T-helper 17 cell (primary cell): ENCODE data around the gene DCUN1D1. TPM values are rescaled to one million over a fixed set of nuclear protein-coding genes. Genes with fewer than 3 reads are reported as not detected.
"Not testable (repeated sequence)": the region's sequence is repeated elsewhere in the genome, so short reads cannot be mapped to it uniquely, and the experiment has no call there.

Experiments
- ATAC-seq: fragments of 150-1000 bp; cut with Tn5 transposase; 2 replicates; pipeline ENCODE4 v1.10.0; 2021; ENCODE audit warnings: mild to moderate bottlenecking, moderate library complexity
- DNase-seq, 3 donors: peaks; one replicate each; pipeline versions ENCODE4 v3.0.0 to v3.0.0-alpha.2; 2020 to 2021
- H3K9me3 ChIP-seq: one replicate; pipeline ENCODE4 v1.7.0; 2013; ENCODE audit warnings: low read length, mild to moderate bottlenecking; ENCODE audit not compliant: control insufficient read depth, poor library complexity, severe bottlenecking
- H3K27ac Mint-ChIP-seq: one replicate; pipeline ENCODE4 v1.8.0; 2022; ENCODE audit warnings: mild to moderate bottlenecking, moderate library complexity, mixed read lengths
- H3K27me3 Mint-ChIP-seq: one replicate; pipeline ENCODE4 v1.8.0; 2022; ENCODE audit warnings: mixed read lengths
- H3K36me3 Mint-ChIP-seq: one replicate; pipeline ENCODE4 v1.8.0; 2022; ENCODE audit warnings: low read depth, mixed read lengths
- H3K4me1 Mint-ChIP-seq: one replicate; pipeline ENCODE4 v1.8.0; 2022; ENCODE audit warnings: mild to moderate bottlenecking, mixed read lengths
- H3K4me3 Mint-ChIP-seq: one replicate; pipeline ENCODE4 v1.8.0; 2022; ENCODE audit warnings: mild to moderate bottlenecking, moderate library complexity, mixed read lengths
- total RNA-seq, 4 donors: library from RNA in 2 of 4; stranded (reverse) in 2 of 4; gene quantifications; one replicate each; pipeline ENCODE4 v1.2.3 and lab custom pipeline; 2022 to 2026

Gene DCUN1D1
- total RNA-seq, 2 donors from 2014 or later, result 32.7 to 51.5 TPM

GRCh38 chr3:182993486-182994201 is 13.3 kb upstream of the DCUN1D1 start:
- not testable (repeated sequence) for H3K36me3 Mint-ChIP-seq, H3K27ac Mint-ChIP-seq, H3K9me3 ChIP-seq, H3K4me1 Mint-ChIP-seq, H3K4me3 Mint-ChIP-seq, DNase-seq, H3K27me3 Mint-ChIP-seq, ATAC-seq

DNA sequence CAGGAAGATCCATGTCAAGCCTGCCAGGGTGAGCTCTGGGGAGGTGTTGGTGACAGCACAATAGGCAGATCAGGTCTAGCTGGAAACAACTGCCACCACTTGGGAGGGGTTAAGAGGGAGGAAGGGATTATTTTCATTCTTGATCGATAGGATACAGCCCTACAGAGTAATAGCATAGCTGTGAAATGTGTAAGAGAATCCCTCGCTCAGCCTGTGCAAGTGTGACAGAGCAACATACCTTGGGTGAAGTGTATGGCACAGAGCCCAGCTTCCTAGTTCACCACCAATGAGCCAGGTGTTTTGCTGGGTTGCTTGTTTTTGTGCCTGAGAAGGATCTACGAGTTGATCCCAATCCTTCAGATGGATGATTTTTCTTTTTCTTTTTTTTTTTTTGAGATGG is 9.2 kb upstream of the DCUN1D1 start:
- no peak overlapping the region for H3K27ac Mint-ChIP-seq
- H3K4me3 Mint-ChIP-seq, result no peak overlapping the region
- H3K27me3 Mint-ChIP-seq, result no peaks in the 10 kb centered on the region
- DNase-seq (no peak), ATAC-seq (no peak)
- H3K9me3 ChIP-seq, result no peaks in the 10 kb centered on the region
- no peaks in the 10 kb centered on the region for H3K4me1 Mint-ChIP-seq
- no peaks in the 10 kb centered on the region for H3K36me3 Mint-ChIP-seq

GRCh38 chr3:182986021-182986420 is 5.7 kb upstream of the DCUN1D1 start:
- Mint-ChIP-seq H3K27ac (no peak overlapping the region), H3K36me3 (no peaks in the 10 kb centered on the region), H3K4me3 (no peak overlapping the region), H3K4me1 (peaks cover 6% of the 10 kb centered on the region), H3K27me3 (no peaks in the 10 kb centered on the region)
- DNase-seq (no peak), ATAC-seq (no peak)
- H3K9me3 ChIP-seq, result no peaks in the 10 kb centered on the region

DNA sequence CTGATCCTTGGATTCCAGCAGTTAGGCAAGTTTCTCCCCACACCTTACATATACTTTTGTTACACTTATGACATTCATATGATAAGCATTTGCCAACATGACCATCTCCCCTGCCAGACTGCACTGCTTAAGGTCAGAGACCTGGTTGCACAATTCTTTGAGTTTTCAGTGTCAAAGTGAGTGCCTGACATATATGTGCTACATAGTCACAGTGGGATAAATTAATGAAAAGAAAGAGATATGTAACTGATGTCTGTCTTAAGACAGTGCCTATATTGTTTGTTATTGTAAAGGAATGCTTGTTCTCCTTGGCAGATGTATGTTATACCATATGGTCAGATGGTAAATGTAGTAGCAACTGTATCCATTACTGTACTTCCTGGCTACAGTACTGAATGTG is 3.5 kb upstream of the DCUN1D1 start:
- DNase-seq (no peak), ATAC-seq (no peak)
- Mint-ChIP-seq H3K27me3 (no peaks in the 10 kb centered on the region), H3K4me1 (peaks cover 15% of the 10 kb centered on the region), H3K27ac (no peak overlapping the region), H3K4me3 (no peak overlapping the region), H3K36me3 (no peaks in the 10 kb centered on the region)
- H3K9me3 ChIP-seq, result no peaks in the 10 kb centered on the region

- peak in 1 of 3 donors; percentile 11 for DNase-seq
- Mint-ChIP-seq H3K27me3 (no peaks in the 10 kb centered on the region), H3K27ac (no peak overlapping the region), H3K4me1 (peaks cover 27% of the 10 kb centered on the region), H3K36me3 (no peaks in the 10 kb centered on the region), H3K4me3 (no peak overlapping the region)
- H3K9me3 ChIP-seq, result no peaks in the 10 kb centered on the region
- no peak for ATAC-seq
Observed at GRCh38 chr3:182981038-182981380, 671 bp upstream of the DCUN1D1 start.

GRCh38 chr3:182979674-182980191 is 605 bp downstream of the DCUN1D1 start:
- Mint-ChIP-seq H3K4me1 (peaks cover 32% of the 10 kb centered on the region), H3K27ac (peak overlapping the region; percentile 89), H3K36me3 (no peaks in the 10 kb centered on the region), H3K27me3 (no peaks in the 10 kb centered on the region), H3K4me3 (no peak overlapping the region)
- peak in 2 of 3 donors; percentile 14 to 29 for DNase-seq
- no peaks in the 10 kb centered on the region for H3K9me3 ChIP-seq
- peak; percentile 6 for ATAC-seq

- no peaks in the 10 kb centered on the region for H3K36me3 Mint-ChIP-seq
- no peak for DNase-seq
- peak overlapping the region; percentile 89 for H3K27ac Mint-ChIP-seq
- no peaks in the 10 kb centered on the region for H3K27me3 Mint-ChIP-seq
- H3K4me3 Mint-ChIP-seq, result no peak overlapping the region
- H3K4me1 Mint-ChIP-seq, result peaks cover 32% of the 10 kb centered on the region
- ATAC-seq, result no peak
- no peaks in the 10 kb centered on the region for H3K9me3 ChIP-seq
Observed at GRCh38 chr3:182979103-182979673, 1.1 kb downstream of the DCUN1D1 start.

DNA sequence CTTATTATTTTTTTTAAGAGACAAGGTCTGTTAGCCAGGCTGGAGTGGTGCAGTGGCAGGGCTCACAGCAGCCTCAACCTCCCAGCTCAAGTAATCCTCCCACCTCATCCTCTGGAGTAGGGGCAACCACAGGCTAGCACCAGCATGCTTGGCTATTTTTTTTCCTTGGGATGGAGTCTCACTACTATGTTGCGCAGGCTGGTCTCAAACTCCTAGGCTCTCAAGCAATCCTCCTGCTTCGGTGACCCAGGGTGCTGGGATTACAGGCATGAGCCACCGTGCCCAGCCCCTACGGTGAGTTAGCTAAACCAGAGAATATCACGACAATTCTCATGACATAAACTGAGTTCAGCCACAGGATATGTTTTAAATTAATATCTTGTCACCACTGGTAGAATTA is 2.0 kb downstream of the DCUN1D1 start:
- H3K27me3 Mint-ChIP-seq, result no peaks in the 10 kb centered on the region
- no peaks in the 10 kb centered on the region for H3K36me3 Mint-ChIP-seq
- ATAC-seq (no peak), DNase-seq (no peak)
- no peaks in the 10 kb centered on the region for H3K9me3 ChIP-seq
- peaks cover 32% of the 10 kb centered on the region for H3K4me1 Mint-ChIP-seq
- no peak overlapping the region for H3K4me3 Mint-ChIP-seq
- no peak overlapping the region for H3K27ac Mint-ChIP-seq

- no peaks in the 10 kb centered on the region for H3K9me3 ChIP-seq
- H3K27ac Mint-ChIP-seq, result no peak overlapping the region
- H3K27me3 Mint-ChIP-seq, result no peaks in the 10 kb centered on the region
- H3K36me3 Mint-ChIP-seq, result no peaks in the 10 kb centered on the region
- ATAC-seq, result no peak
- H3K4me1 Mint-ChIP-seq, result peaks cover 29% of the 10 kb centered on the region
- no peak for DNase-seq
- H3K4me3 Mint-ChIP-seq, result no peak overlapping the region
Observed at GRCh38 chr3:182973047-182973446, 7.3 kb downstream of the DCUN1D1 start.

DNA sequence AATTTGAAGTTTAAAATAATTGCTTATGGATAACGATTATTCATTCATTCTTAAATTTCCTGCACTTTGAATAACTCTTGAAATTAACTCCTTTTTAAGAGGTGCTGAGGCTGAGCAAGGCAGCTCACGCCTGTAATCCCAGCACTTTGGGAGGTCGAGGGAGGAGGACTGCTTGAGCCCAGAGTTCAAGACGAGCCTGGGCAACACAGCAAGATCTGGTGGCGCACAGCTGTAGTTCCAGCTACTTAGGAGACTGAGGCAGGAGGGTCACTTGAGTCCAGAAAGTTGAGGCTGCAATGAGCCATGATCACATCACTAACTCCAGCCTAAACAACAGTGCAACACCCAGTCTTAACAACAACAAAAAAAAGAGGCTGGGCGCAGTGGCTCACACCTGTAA is 8.0 kb downstream of the DCUN1D1 start:
- Mint-ChIP-seq H3K4me1 (peaks cover 33% of the 10 kb centered on the region), H3K4me3 (no peak overlapping the region)
- no peak for ATAC-seq

DNA sequence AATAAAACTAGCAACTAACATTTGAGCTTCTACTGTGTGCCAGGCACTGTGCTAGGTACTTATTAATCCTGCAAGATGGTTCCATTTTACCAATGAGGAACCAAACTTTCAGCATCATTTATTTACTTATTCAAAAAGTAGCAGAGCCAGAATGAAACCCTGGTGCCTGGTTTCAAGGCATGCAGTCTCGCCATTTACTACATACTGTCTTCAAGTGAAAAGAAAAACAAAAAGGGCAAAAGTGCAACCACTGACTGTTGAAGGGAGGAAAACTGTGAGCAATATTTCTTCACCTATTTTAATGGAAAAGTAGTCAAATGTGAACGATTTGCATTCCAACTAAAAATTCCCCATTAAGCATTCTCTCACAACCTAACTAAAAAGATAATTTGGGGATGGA is 8.7 kb downstream of the DCUN1D1 start:
- Mint-ChIP-seq H3K36me3 (no peaks in the 10 kb centered on the region), H3K27ac (peak overlapping the region; percentile 45), H3K27me3 (no peaks in the 10 kb centered on the region), H3K4me1 (peaks cover 38% of the 10 kb centered on the region), H3K4me3 (no peak overlapping the region)
- no peak for ATAC-seq
- H3K9me3 ChIP-seq, result no peaks in the 10 kb centered on the region
- no peak for DNase-seq

More for the DNA sequence above, 8.0 kb downstream of the DCUN1D1 start:
- no peak for DNase-seq
- H3K9me3 ChIP-seq, result no peaks in the 10 kb centered on the region
- no peak overlapping the region for H3K27ac Mint-ChIP-seq
- H3K27me3 Mint-ChIP-seq, result no peaks in the 10 kb centered on the region
- H3K36me3 Mint-ChIP-seq, result no peaks in the 10 kb centered on the region

DNA sequence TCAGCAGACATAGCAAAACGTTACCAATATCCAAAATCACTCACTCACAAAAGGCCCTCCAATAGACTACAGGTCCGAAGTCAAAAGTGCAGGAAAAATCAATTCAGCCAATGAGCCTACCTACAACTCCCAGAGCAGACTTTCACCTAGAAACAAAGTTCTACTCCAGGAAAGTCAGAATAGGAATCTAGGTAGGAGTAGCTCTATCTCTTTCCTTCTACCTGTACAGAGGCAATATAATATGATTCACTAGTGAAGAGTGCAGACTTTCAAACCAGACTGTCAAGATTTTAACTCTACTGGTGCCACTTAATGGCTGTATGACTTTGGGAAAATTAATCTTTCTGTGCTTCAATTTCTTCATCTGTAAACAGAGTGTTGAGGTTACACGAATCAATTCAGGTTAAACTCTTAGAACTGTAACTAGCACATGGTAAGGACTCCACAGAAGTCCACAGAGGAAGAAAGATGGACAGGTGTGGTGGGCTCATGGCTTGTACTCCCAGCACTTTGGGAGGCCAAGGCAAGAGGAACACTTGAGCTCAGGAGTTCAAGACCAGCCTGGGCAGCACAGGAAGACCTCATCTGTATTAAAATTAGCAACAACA is 9.4 kb downstream of the DCUN1D1 start:
- Mint-ChIP-seq H3K27ac (peak overlapping the region; percentile 45), H3K4me3 (no peak overlapping the region), H3K36me3 (no peaks in the 10 kb centered on the region)

DNA sequence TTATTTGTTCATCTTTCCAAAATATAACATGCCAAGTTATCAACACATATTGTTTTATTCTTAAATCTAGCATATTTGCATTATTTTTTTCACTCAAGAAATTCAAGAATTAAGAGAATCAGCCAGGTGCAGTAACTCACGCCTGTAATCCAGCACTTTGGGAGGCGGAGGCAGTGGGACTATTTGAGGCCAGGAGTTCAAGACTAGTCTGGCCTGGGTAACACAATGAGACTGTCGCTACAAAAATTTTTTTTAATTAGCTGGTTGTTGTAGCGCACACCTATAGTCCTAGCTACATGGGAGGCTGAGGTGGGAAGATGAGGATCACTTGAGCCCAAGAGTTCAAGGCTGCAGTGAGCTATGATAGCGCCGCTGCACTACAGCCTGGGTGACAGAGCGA is 10.5 kb downstream of the DCUN1D1 start:
- no peak overlapping the region for H3K4me3 Mint-ChIP-seq
- H3K27me3 Mint-ChIP-seq, result no peaks in the 10 kb centered on the region
- H3K36me3 Mint-ChIP-seq, result no peaks in the 10 kb centered on the region
- ATAC-seq (no peak), DNase-seq (no peak)
- peaks cover 38% of the 10 kb centered on the region for H3K4me1 Mint-ChIP-seq
- no peaks in the 10 kb centered on the region for H3K9me3 ChIP-seq
- no peak overlapping the region for H3K27ac Mint-ChIP-seq

More for the DNA sequence above, 9.4 kb downstream of the DCUN1D1 start:
- DNase-seq (no peak), ATAC-seq (no peak)
- Mint-ChIP-seq H3K4me1 (peaks cover 39% of the 10 kb centered on the region), H3K27me3 (no peaks in the 10 kb centered on the region)
- no peaks in the 10 kb centered on the region for H3K9me3 ChIP-seq
